NCI-H128 (cell line): ENCODE data around the gene ANKRD40.

ENCODE experiments used
- DNase-seq: peaks from one replicate; lab custom pipeline; 2025; ENCODE audit not compliant: unreplicated experiment; lab: John Stamatoyannopoulos, UW

Gene ANKRD40

GRCh38 chr17:50651661-50652060 is 56.1 kb downstream of the ANKRD40 start:
- DNase-seq: no peak

GRCh38 chr17:50649042-50649908 is 58.4 kb downstream of the ANKRD40 start:
- no peak for DNase-seq

GRCh38 chr17:50647187-50647586 is 60.5 kb downstream of the ANKRD40 start:
- DNase-seq: no peak

GRCh38 chr17:50645748-50646682 is 61.7 kb downstream of the ANKRD40 start:
- DNase-seq: no peak
